H9 (cell line): ENCODE data around the gene CHRNG. TPM values are rescaled to one million over a fixed set of nuclear protein-coding genes. Genes with fewer than 3 reads are reported as not detected.
A peak's percentile ranks its signal among the peaks of the same experiment; 100 is the strongest.

Experiments
- DNase-seq: peaks from one replicate; pipeline ENCODE4 v3.0.0-alpha.2; 2017
- H2AFZ ChIP-seq: one replicate; pipeline ENCODE4 v1.6.1; 2013; ENCODE audit warnings: mild to moderate bottlenecking, low read length, control low read depth, moderate library complexity
- H2AK5ac ChIP-seq: 2 replicates; pipeline ENCODE4 v1.6.1; 2013; ENCODE audit warnings: low read length, control low read depth, mixed read lengths; ENCODE audit not compliant: insufficient read length
- H2BK120ac ChIP-seq: one replicate; pipeline ENCODE4 v1.6.1; 2013; ENCODE audit warnings: low read depth, mild to moderate bottlenecking, low read length, control low read depth, inconsistent platforms; ENCODE audit not compliant: poor library complexity, severe bottlenecking
- H2BK12ac ChIP-seq: 2 replicates; pipeline ENCODE4 v1.6.1; 2013; ENCODE audit warnings: low read length, control low read depth, mixed read lengths, low read depth; ENCODE audit not compliant: insufficient read length
- H2BK15ac ChIP-seq: 2 replicates; pipeline ENCODE4 v1.6.1; 2013; ENCODE audit warnings: low read depth, low read length, control low read depth
- H2BK20ac ChIP-seq: one replicate; pipeline ENCODE4 v1.6.1; 2013; ENCODE audit warnings: low read depth, mild to moderate bottlenecking, low read length, control low read depth, inconsistent platforms; ENCODE audit not compliant: poor library complexity, severe bottlenecking
- H2BK5ac ChIP-seq: 2 replicates; pipeline ENCODE4 v1.6.1; 2013; ENCODE audit warnings: low read length, control low read depth, mixed read lengths; ENCODE audit not compliant: insufficient read length
- H3K14ac ChIP-seq: 2 replicates; pipeline ENCODE4 v1.6.1; 2013; ENCODE audit warnings: low read length, control low read depth; ENCODE audit not compliant: insufficient read depth
- H3K18ac ChIP-seq: 2 replicates; pipeline ENCODE4 v1.6.1; 2013; ENCODE audit warnings: low read depth, mild to moderate bottlenecking, mixed read lengths, low read length, control low read depth; ENCODE audit not compliant: insufficient read length
- H3K23ac ChIP-seq: 2 replicates; pipeline ENCODE4 v1.6.1; 2013; ENCODE audit warnings: low read length, control low read depth, mixed read lengths, low read depth; ENCODE audit not compliant: insufficient read length
- H3K23me2 ChIP-seq: 2 replicates; pipeline ENCODE4 v1.6.1; 2013; ENCODE audit warnings: low read depth, mild to moderate bottlenecking, mixed read lengths, low read length, control low read depth; ENCODE audit not compliant: insufficient read length, poor library complexity, severe bottlenecking
- H3K27ac ChIP-seq: 2 replicates; pipeline ENCODE4 v1.5.1; 2013; ENCODE audit warnings: low read length, control low read depth, mixed read lengths, low read depth; ENCODE audit not compliant: insufficient read length
- H3K27me3 ChIP-seq: 2 replicates; pipeline ENCODE4 v1.6.1; 2013; ENCODE audit warnings: low read length, control low read depth, inconsistent platforms; ENCODE audit not compliant: insufficient read depth
- H3K4ac ChIP-seq: 2 replicates; pipeline ENCODE4 v1.6.1; 2013; ENCODE audit warnings: low read depth, mild to moderate bottlenecking, control low read depth, inconsistent platforms, low read length, moderate library complexity
- H3K4me1 ChIP-seq: 2 replicates; pipeline ENCODE4 v1.6.1; 2013; ENCODE audit warnings: low read length, control low read depth, inconsistent platforms; ENCODE audit not compliant: insufficient read depth
- H3K4me2 ChIP-seq: 2 replicates; pipeline ENCODE4 v1.6.1; 2013; ENCODE audit warnings: low read length, control low read depth, mixed read lengths; ENCODE audit not compliant: insufficient read length, insufficient read depth
- H3K56ac ChIP-seq: 2 replicates; pipeline ENCODE4 v1.6.1; 2013; ENCODE audit warnings: low read depth, mild to moderate bottlenecking, mixed read lengths, low read length, control low read depth; ENCODE audit not compliant: insufficient read length
- H3K79me1 ChIP-seq: 2 replicates; pipeline ENCODE4 v1.6.1; 2013; ENCODE audit warnings: low read depth, mild to moderate bottlenecking, moderate library complexity, low read length, control low read depth, inconsistent platforms; ENCODE audit not compliant: insufficient read depth, poor library complexity, severe bottlenecking
- H3K79me2 ChIP-seq: 2 replicates; pipeline ENCODE4 v1.6.1; 2013; ENCODE audit warnings: low read length, control low read depth, inconsistent platforms; ENCODE audit not compliant: insufficient read depth
- H3K9ac ChIP-seq: 2 replicates; pipeline ENCODE4 v1.6.1; 2013; ENCODE audit warnings: low read length, control low read depth, mixed read lengths; ENCODE audit not compliant: insufficient read length; ENCODE audit errors: extremely low read depth
- H3K9me3 ChIP-seq: one replicate; pipeline ENCODE4 v1.6.1; 2013; ENCODE audit warnings: low read depth, low read length, inconsistent platforms; ENCODE audit not compliant: control insufficient read depth
- H3T11ph ChIP-seq: one replicate; pipeline ENCODE4 v1.6.1; 2013; ENCODE audit warnings: mild to moderate bottlenecking, low read length, control low read depth, inconsistent platforms
- H4K20me1 ChIP-seq: one replicate; pipeline ENCODE4 v1.6.1; 2013; ENCODE audit not compliant: control insufficient read depth, insufficient read length, insufficient read depth
- H4K5ac ChIP-seq: 2 replicates; pipeline ENCODE4 v1.6.1; 2013; ENCODE audit warnings: low read depth, mild to moderate bottlenecking, mixed read lengths, low read length, control low read depth; ENCODE audit not compliant: insufficient read length
- H4K8ac ChIP-seq: replicated peaks from 2 replicates; pipeline ENCODE4 v1.6.1; 2013; ENCODE audit warnings: low read length, control low read depth, mixed read lengths, low read depth; ENCODE audit not compliant: insufficient read length
- H4K91ac ChIP-seq: 2 replicates; pipeline ENCODE4 v1.6.1; 2013; ENCODE audit warnings: low read depth, mild to moderate bottlenecking, moderate library complexity, mixed read lengths, low read length, control low read depth; ENCODE audit not compliant: insufficient read length
- H3K27ac Mint-ChIP-seq, 3 experiments: 2 replicates in 2 of 3; 3 replicates in 1 of 3; pipeline ENCODE4 v1.8.0; 2020 to 2021; ENCODE audit warnings: mixed read lengths in 3 of 3, mild to moderate bottlenecking in 1 of 3, moderate library complexity in 1 of 3
- H3K27me3 Mint-ChIP-seq: 2 replicates; pipeline ENCODE4 v1.8.0; 2021; ENCODE audit warnings: low read depth, mild to moderate bottlenecking, moderate library complexity, mixed read lengths
- H3K36me3 Mint-ChIP-seq, 3 experiments: 2 replicates in 2 of 3; 3 replicates in 1 of 3; pipeline ENCODE4 v1.8.0; 2020 to 2021; ENCODE audit warnings: low read depth in 3 of 3, mixed read lengths in 3 of 3; ENCODE audit not compliant: insufficient read depth in 1 of 3
- H3K4me1 Mint-ChIP-seq, 2 experiments: 2 replicates each; pipeline ENCODE4 v1.8.0; 2020; ENCODE audit warnings: mixed read lengths in 2 of 2
- H3K4me3 Mint-ChIP-seq, 2 experiments: 2 replicates in 1 of 2; 3 replicates in 1 of 2; pipeline ENCODE4 v1.8.0; 2020 to 2021; ENCODE audit warnings: mild to moderate bottlenecking in 2 of 2, mixed read lengths in 2 of 2, moderate library complexity in 1 of 2
- H3K9me3 Mint-ChIP-seq, 2 experiments: 2 replicates in 1 of 2; 3 replicates in 1 of 2; pipeline ENCODE4 v1.8.0; 2020; ENCODE audit warnings: mild to moderate bottlenecking in 2 of 2, mixed read lengths in 2 of 2, moderate library complexity in 1 of 2
- CTCF ChIP-seq: fragments of 200-600 bp; sonication (generic); conservative IDR thresholded peaks from 3 replicates; pipeline ENCODE4 v1.8.0; 2021; ENCODE audit warnings: antibody characterized with exemption, mild to moderate bottlenecking
- WGBS: extraction: QIAGEN DNeasy Blood & Tissue Kit; methylation state at CpG from one replicate; pipeline ENCODE4 v1.1.7; 2013; ENCODE audit warnings: missing lambda C conversion rate, low lambda C conversion rate, mixed read lengths; ENCODE audit not compliant: insufficient read length; ENCODE audit errors: extremely low coverage; 5-methylcytosine and 5-hydroxymethylcytosine counted together
- total RNA-seq: library from RNA; stranded (reverse); gene quantifications from 2 replicates; pipeline ENCODE4 v1.2.1, GENCODE V29; 2021

CHRNG gene
- total RNA-seq, 1 experiment from 2014 or later: not detected

- H3K27ac Mint-ChIP-seq: peak overlapping the region; percentile 36 to 61 (median 59); a peak in 4 of 7 replicates
Observed at GRCh38 chr2:232571026-232571474, 31.6 kb downstream of the CHRNG start.

More at GRCh38 chr2:232571026-232571474, 31.6 kb downstream of the CHRNG start:
- Mint-ChIP-seq H3K27me3 (no peaks in the 10 kb centered on the region), H3K9me3 (no peaks in the 10 kb centered on the region), H3K4me1 (peaks cover 7 to 9% of the 10 kb centered on the region in 2 experiments; a peak in 3 of 4 replicates), H3K4me3 (no peak overlapping the region), H3K36me3 (peaks cover 26 to 82% (median 63%) of the 10 kb centered on the region in 3 experiments; a peak in 6 of 7 replicates)
- no peak for DNase-seq
- no CpG with 5 or more reads among the region's 7 CpGs for WGBS
- Histone ChIP-seq H3K79me1 (no peaks in the 10 kb centered on the region), H4K8ac (no peak overlapping the region), H3K79me2 (no peaks in the 10 kb centered on the region), H2BK120ac (no peak overlapping the region), H4K5ac (no peak overlapping the region), H3K23me2 (no peaks in the 10 kb centered on the region), H3K4me1 (no peaks in the 10 kb centered on the region), H3K27me3 (no peaks in the 10 kb centered on the region), H2BK20ac (no peak overlapping the region), H3T11ph (no peak overlapping the region), H2BK12ac (no peak overlapping the region), H3K18ac (no peak overlapping the region), H3K4me2 (no peak overlapping the region), H2AK5ac (no peak overlapping the region), H2BK5ac (no peak overlapping the region), H4K91ac (no peak overlapping the region), H3K56ac (no peak overlapping the region), H2BK15ac (no peak overlapping the region), H3K23ac (no peak overlapping the region), H4K20me1 (no peaks in the 10 kb centered on the region), H3K14ac (no peak overlapping the region), H3K27ac (no peak overlapping the region), H3K9ac (no peak overlapping the region), H3K9me3 (no peaks in the 10 kb centered on the region), H2AFZ (no peak overlapping the region), H3K4ac (no peak overlapping the region)
- no peak for TF ChIP-seq CTCF
